Erythroblast (primary cell): Measurements from ENCODE around the gene VSX2.
A peak's percentile ranks its signal among the peaks of the same experiment; 100 is the strongest.

Experiments used
- GATA1 ChIP-seq: IDR thresholded peaks from 2 replicates; pipeline ENCODE4 v1.6.1; 2011; ENCODE audit warnings: low read depth, mild to moderate bottlenecking, control low read depth, low read length, moderate library complexity
- POLR2A ChIP-seq: IDR thresholded peaks from 2 replicates; pipeline ENCODE4 v1.6.1; 2011; ENCODE audit warnings: mild to moderate bottlenecking, low read length

DNA sequence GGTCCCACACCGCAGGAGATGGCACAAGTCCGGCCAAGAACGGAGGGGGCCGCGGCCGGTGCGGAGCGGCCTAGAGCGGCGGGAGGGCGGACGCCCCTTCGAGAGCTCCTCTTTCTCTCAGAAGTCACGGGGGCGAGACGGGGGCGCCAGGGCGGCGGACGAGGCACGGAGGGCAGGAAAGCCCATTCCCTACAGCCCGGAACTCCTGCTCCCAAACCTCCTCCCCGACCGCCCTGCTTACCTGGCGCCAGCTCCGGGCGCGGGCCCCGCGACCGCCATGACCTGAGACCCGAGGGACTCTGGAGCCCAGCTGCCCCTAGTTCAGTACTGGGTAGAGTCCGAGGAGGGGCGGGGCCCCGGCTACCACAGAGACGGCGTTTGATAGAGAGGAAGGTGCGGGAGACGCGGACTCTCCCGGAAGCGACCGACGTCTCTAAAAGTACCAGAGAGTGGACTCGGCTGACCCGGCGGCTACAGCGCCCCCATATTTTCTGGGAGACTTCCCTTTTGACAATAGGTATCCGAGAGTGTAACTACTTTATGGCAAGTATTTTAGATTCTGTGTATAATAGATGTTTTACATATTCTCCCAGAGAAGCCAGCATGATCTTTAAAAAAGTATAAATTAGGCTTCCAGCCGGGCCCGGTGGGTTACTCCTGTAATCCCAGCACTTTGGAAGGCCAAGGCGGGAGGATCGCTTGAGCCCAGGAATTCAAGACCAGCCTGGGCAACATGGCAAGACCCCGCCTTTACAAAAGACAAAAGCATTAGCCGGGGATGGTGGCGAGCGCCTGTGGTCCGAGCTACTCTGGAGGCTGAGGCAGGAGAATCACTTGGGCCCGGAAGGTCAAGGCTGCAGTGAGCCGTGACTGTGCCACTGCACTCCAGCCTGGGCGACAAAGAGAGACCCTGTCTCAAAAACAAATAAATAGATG lies 63.7 kb downstream of the VSX2 start, which contains the start of gene ABCD4:
- TF ChIP-seq POLR2A (peak; percentile 67), GATA1 (no peak)
